Neural progenitor cell (in vitro differentiated cells): ENCODE measurements around the gene GKN2. TPM values are rescaled to one million over a fixed set of nuclear protein-coding genes. Genes with fewer than 3 reads are reported as not detected.

Source experiments
- DNase-seq: peaks from one replicate; pipeline ENCODE4 v3.0.0-alpha.2; 2016; ENCODE audit warnings: low spot score
- H2AFZ ChIP-seq: fragments of 200-600 bp; sonication (generic); replicated peaks from 2 replicates; pipeline ENCODE4 v1.6.1; 2016; ENCODE audit warnings: antibody characterized with exemption
- H3F3A ChIP-seq: fragments of 200-600 bp; sonication (generic); 2 replicates; pipeline ENCODE4 v1.6.1; 2016; ENCODE audit warnings: antibody characterized with exemption, low read depth
- H3K27ac ChIP-seq: fragments of 200-600 bp; sonication (generic); 2 replicates; pipeline ENCODE4 v1.5.1; 2016; ENCODE audit warnings: mild to moderate bottlenecking
- H3K27me3 ChIP-seq: fragments of 200-600 bp; sonication (generic); 2 replicates; pipeline ENCODE4 v1.6.1; 2016; ENCODE audit warnings: mild to moderate bottlenecking, moderate library complexity
- H3K36me3 ChIP-seq: fragments of 200-600 bp; sonication (generic); 2 replicates; pipeline ENCODE4 v1.5.1; 2016
- H3K4me1 ChIP-seq: fragments of 200-600 bp; sonication (generic); 2 replicates; pipeline ENCODE4 v1.6.1; 2016; ENCODE audit warnings: mixed run types
- H3K4me2 ChIP-seq: fragments of 200-600 bp; sonication (generic); 2 replicates; pipeline ENCODE4 v1.6.1; 2016
- H3K4me3 ChIP-seq: fragments of 200-600 bp; sonication (generic); 2 replicates; pipeline ENCODE4 v1.5.1; 2016
- H3K79me2 ChIP-seq: fragments of 200-600 bp; sonication (generic); 2 replicates; pipeline ENCODE4 v1.6.1; 2016; ENCODE audit warnings: low read depth
- H3K9ac ChIP-seq: fragments of 200-600 bp; sonication (generic); 2 replicates; pipeline ENCODE4 v1.6.1; 2016
- H3K9me3 ChIP-seq: fragments of 200-600 bp; sonication (generic); 2 replicates; pipeline ENCODE4 v1.5.1; 2016; ENCODE audit warnings: low read depth
- H4K20me1 ChIP-seq: fragments of 200-600 bp; sonication (generic); 2 replicates; pipeline ENCODE4 v1.6.1; 2016; ENCODE audit warnings: low read depth
- H3K27ac Mint-ChIP-seq: 3 replicates; pipeline ENCODE4 v1.8.0; 2021; ENCODE audit warnings: mixed read lengths
- H3K27me3 Mint-ChIP-seq: 2 replicates; pipeline ENCODE4 v1.8.0; 2022; ENCODE audit warnings: low read depth, mild to moderate bottlenecking, inconsistent platforms, moderate library complexity, mixed read lengths; ENCODE audit not compliant: insufficient read depth
- H3K36me3 Mint-ChIP-seq: 3 replicates; pipeline ENCODE4 v1.8.0; 2021; ENCODE audit warnings: mixed read lengths
- H3K4me1 Mint-ChIP-seq: 3 replicates; pipeline ENCODE4 v1.8.0; 2021; ENCODE audit warnings: mixed read lengths
- H3K4me3 Mint-ChIP-seq: 3 replicates; pipeline ENCODE4 v1.8.0; 2021; ENCODE audit warnings: mild to moderate bottlenecking, moderate library complexity, mixed read lengths
- H3K9me3 Mint-ChIP-seq: 3 replicates; pipeline ENCODE4 v1.8.0; 2020; ENCODE audit warnings: mixed read lengths
- EZH2 ChIP-seq: fragments of 200-600 bp; sonication (generic); IDR thresholded peaks from 2 replicates; pipeline ENCODE4 v1.6.1; 2017; ENCODE audit warnings: antibody characterized with exemption, mild to moderate bottlenecking, moderate library complexity
- EZH2phosphoT487 ChIP-seq: fragments of 200-600 bp; sonication (generic); IDR thresholded peaks from 2 replicates; pipeline ENCODE4 v1.6.1; 2017; ENCODE audit warnings: antibody characterized with exemption
- total RNA-seq: library from RNA; depleted of rRNA; stranded (reverse); fragments of >200 nt; gene quantifications from 2 replicates; pipeline ENCODE4 v1.2.3, GENCODE V29; 2015; ENCODE audit warnings: low replicate concordance
- TF ChIP-seq, protein P1 (sequence below): fragments of 200-600 bp; sonication (generic); IDR thresholded peaks from 2 replicates; pipeline ENCODE4 v1.5.1; 2017; ENCODE audit warnings: antibody characterized with exemption, mild to moderate bottlenecking

Gene GKN2
- total RNA-seq, 1 donor from 2014 or later: not detected

DNA sequence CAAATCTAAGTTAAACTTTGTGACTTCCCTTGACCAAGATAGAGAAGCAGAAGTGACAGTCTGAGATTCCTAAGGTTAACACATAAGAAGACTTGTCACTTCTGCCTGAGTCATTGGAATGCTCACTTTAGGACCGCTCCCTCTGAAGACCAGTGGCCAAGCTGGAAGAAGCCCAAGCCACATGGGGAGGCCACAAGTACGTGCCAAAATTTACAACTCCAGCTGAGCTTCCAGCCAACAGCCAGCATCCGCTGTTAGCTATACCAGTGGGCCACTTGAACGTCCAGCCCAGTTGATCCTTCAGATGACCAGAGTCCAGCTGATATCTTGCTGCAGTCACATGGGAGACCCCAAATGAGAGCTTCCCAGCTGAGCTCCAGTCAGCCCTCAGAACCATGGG is 42.2 kb upstream of the GKN2 start:
- H3K4me3 Mint-ChIP-seq: no peak overlapping the region
- no peaks in the 10 kb centered on the region for H3K4me1 ChIP-seq

GRCh38 chr2:68993660-68994059 is 41.0 kb upstream of the GKN2 start:
- Mint-ChIP-seq H3K36me3 (no peaks in the 10 kb centered on the region), H3K27ac (no peak overlapping the region), H3K4me3 (no peak overlapping the region), H3K4me1 (no peaks in the 10 kb centered on the region), H3K9me3 (no peaks in the 10 kb centered on the region), H3K27me3 (no peaks in the 10 kb centered on the region)
- no peaks in the 10 kb centered on the region for H3K4me1 ChIP-seq
- H3F3A ChIP-seq: no peaks in the 10 kb centered on the region
- peak; percentile 10 for DNase-seq
- H2AFZ ChIP-seq: no peak overlapping the region
- H4K20me1 ChIP-seq: no peaks in the 10 kb centered on the region
- no peaks in the 10 kb centered on the region for H3K27me3 ChIP-seq
- H3K4me2 ChIP-seq: no peak overlapping the region
- no peaks in the 10 kb centered on the region for H3K79me2 ChIP-seq
- TF ChIP-seq EZH2phosphoT487: no peak
- TF ChIP-seq, protein P1, sequence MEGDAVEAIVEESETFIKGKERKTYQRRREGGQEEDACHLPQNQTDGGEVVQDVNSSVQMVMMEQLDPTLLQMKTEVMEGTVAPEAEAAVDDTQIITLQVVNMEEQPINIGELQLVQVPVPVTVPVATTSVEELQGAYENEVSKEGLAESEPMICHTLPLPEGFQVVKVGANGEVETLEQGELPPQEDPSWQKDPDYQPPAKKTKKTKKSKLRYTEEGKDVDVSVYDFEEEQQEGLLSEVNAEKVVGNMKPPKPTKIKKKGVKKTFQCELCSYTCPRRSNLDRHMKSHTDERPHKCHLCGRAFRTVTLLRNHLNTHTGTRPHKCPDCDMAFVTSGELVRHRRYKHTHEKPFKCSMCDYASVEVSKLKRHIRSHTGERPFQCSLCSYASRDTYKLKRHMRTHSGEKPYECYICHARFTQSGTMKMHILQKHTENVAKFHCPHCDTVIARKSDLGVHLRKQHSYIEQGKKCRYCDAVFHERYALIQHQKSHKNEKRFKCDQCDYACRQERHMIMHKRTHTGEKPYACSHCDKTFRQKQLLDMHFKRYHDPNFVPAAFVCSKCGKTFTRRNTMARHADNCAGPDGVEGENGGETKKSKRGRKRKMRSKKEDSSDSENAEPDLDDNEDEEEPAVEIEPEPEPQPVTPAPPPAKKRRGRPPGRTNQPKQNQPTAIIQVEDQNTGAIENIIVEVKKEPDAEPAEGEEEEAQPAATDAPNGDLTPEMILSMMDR: no peak
- H3K9ac ChIP-seq: no peak overlapping the region
- no peak overlapping the region for H3K27ac ChIP-seq
- no peak overlapping the region for H3K4me3 ChIP-seq
- H3K9me3 ChIP-seq: no peaks in the 10 kb centered on the region
- H3K36me3 ChIP-seq: no peaks in the 10 kb centered on the region

More for the DNA sequence above, 42.2 kb upstream of the GKN2 start:
- H3K9me3 Mint-ChIP-seq: no peaks in the 10 kb centered on the region
- Histone ChIP-seq H4K20me1 (no peaks in the 10 kb centered on the region), H2AFZ (no peak overlapping the region), H3K4me2 (no peak overlapping the region), H3K27ac (no peak overlapping the region), H3K9ac (no peak overlapping the region), H3K4me3 (no peak overlapping the region), H3F3A (no peaks in the 10 kb centered on the region), H3K27me3 (no peaks in the 10 kb centered on the region), H3K9me3 (no peaks in the 10 kb centered on the region), H3K36me3 (no peaks in the 10 kb centered on the region), H3K79me2 (no peaks in the 10 kb centered on the region)
- H3K27ac Mint-ChIP-seq: no peak overlapping the region
- no peaks in the 10 kb centered on the region for H3K4me1 Mint-ChIP-seq
- H3K27me3 Mint-ChIP-seq: no peaks in the 10 kb centered on the region
- no peak for TF ChIP-seq EZH2
- TF ChIP-seq, protein P1: no peak
- no peak for TF ChIP-seq EZH2phosphoT487
- no peak for DNase-seq
- no peaks in the 10 kb centered on the region for H3K36me3 Mint-ChIP-seq

DNA sequence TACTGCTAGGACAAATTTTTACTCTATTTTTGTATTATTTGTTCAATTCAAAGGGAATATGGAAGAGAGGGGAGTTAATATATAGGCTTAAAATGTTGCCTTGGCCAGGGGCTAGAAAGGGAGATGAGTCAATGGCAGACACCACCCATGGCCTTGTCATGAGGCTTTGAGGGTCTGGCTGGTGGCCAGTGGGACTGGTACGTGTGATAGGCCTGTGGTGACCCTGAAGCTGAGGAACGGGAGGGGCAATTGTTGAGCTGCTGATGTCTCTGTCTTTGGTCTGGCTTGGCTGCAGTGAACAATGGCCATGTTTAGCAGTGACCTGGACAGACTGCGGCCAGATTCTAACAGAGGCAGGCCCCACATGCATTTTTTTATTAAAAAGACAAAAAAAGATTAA is 40.2 kb upstream of the GKN2 start:
- Histone ChIP-seq H3K4me1 (no peaks in the 10 kb centered on the region), H3K4me3 (no peak overlapping the region), H4K20me1 (no peaks in the 10 kb centered on the region), H3K79me2 (no peaks in the 10 kb centered on the region), H3K4me2 (no peak overlapping the region), H3K27ac (no peak overlapping the region), H3K27me3 (no peaks in the 10 kb centered on the region), H3K36me3 (no peaks in the 10 kb centered on the region), H3F3A (no peaks in the 10 kb centered on the region), H3K9me3 (no peaks in the 10 kb centered on the region), H3K9ac (no peak overlapping the region), H2AFZ (no peak overlapping the region)
- H3K4me3 Mint-ChIP-seq: no peak overlapping the region
- H3K36me3 Mint-ChIP-seq: no peaks in the 10 kb centered on the region
- H3K27me3 Mint-ChIP-seq: no peaks in the 10 kb centered on the region
- H3K4me1 Mint-ChIP-seq: no peaks in the 10 kb centered on the region
- TF ChIP-seq EZH2phosphoT487 (no peak), EZH2 (no peak)
- TF ChIP-seq, protein P1: no peak
- no peak for DNase-seq
- H3K27ac Mint-ChIP-seq: no peak overlapping the region
- no peaks in the 10 kb centered on the region for H3K9me3 Mint-ChIP-seq
